ENCODE results near the gene DUS2.
"Not testable (repeated sequence)": the region's sequence is repeated elsewhere in the genome, so short reads cannot be mapped to it uniquely, and the experiment has no call there.

The DUS2 gene

DNA sequence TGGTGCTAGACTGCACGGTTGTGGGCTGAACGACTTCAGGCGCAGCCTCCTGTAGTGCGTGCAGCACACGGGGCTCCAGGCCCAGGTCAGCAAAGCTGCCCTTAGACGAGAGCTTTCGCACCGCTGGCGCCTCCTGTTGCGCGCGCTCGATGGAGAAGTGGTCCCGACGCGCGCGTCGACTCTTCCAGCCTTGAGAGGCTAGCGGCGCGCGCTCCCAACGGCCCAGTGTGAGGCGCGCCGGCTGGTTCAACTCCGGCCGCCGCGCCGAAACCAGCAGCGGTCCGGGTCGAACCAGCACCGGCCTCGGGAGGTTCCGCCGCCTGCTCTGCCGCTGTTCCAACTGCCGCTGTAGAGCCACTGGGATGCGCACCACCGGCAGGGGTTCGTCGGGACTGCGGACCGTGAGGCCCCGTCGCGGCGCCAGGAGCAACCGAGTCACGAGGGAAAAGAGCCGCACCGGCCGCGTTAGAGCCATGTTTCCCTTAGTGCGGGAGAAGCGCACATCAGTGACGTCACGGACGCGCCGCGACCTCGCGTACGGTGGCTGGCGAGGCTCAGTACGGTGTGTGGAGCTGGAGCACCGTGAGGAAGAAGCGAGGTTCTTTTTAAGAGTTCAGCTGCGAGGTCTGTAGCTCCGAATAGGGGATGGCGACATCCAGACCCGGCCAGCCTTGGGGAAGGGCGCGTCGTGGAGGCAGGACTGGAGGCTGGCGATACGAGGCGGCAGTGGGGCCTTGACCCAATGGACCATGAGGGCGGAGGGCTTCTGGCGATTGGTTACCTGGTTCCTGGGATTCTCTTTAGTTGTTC, at the start of gene DUS2, which contains the start of gene DDX28:
TSS of gene DUS2 (plus strand) at position 557 of the 810 bp plus-strand sequence. CDS start 14,740 bp downstream, outside the sequence.
TSS of gene DDX28 (minus strand) at position 505 of the 810 bp plus-strand sequence. CDS start at position 475, 30 bp downstream.
- DNase-seq (ENCODE audit: low spot score), result peak; percentile 95

DNA sequence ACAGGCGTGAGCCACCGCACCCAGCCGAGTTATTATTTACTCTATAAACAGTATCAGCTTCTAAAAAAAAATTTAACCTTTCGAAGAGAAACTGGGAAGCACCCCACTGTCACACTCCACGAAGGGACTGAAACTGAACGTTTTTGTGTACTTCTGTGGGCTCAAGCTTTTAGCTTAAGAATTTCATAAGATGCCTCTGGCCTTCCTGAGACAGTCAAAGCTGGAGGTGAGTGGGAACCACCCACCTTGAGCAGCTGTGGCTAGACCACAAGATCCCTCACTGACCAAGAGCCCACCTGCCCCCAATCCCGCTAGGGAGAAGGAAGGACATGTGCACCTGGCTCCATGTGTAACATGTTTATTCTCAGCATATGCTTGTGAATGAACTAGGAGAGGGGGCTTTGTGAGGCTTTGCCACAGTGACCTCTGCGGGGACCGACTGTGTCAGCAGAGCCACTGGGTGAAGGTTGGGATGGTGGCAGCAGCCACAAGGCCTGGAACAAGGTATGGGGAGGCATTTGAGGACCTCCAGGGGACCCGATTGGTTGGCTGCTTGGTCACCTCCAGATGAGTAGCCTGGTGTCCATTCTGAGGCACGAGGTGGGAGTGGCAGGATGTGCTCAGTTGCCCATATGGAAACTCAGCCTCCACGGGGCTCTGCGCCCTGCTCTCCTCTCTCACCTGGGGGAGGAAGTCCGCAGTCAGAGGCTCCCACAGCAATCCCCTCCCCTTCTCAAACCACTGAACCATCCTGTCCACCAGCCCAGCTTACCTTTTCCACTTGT, 47.6 kb upstream of the DUS2 start:
- no peak for DNase-seq (ENCODE audit: low spot score)

DNA sequence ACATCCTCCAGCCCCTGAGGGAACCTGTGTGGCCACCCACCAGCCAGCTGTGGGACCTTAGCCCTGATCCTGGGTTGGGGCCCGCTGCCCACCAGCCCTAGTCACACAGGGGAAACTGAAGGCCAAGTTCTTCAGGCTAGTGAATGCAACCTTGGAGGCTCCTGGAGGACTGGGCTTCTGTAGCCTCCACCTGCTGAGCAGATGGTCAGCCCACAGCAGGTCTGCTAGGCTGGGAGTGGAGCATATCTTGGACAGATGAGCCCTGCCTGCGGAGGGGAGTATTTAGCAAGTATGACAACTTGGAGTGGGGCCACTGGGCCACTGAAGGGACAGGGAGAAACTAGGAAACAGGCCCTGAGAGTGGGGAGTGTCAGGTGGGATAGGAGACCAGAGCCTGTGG, 46.9 kb upstream of the DUS2 start:
- no peak for DNase-seq (ENCODE audit: low spot score)

DNA sequence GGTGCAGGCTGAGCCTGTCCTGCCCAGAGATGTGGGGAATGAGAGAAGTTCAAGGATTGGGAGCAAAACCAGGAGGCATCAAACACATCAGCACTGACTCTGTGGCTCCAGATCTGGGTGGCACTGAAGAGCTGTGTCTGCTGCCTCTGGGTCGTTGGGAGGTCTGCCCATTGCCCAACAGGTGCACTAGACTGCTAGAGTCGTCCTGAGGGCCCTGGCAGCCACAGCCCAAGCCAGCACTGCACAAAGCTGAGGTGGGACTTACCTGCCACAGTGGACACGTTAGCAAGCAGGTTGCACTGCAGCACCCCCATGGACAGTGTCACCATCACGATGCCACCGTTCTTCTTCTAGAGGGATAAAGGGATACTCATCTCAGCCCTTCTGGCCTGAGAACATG, 46.1 kb upstream of the DUS2 start:
- DNase-seq (ENCODE audit: low spot score), result no peak

DNA sequence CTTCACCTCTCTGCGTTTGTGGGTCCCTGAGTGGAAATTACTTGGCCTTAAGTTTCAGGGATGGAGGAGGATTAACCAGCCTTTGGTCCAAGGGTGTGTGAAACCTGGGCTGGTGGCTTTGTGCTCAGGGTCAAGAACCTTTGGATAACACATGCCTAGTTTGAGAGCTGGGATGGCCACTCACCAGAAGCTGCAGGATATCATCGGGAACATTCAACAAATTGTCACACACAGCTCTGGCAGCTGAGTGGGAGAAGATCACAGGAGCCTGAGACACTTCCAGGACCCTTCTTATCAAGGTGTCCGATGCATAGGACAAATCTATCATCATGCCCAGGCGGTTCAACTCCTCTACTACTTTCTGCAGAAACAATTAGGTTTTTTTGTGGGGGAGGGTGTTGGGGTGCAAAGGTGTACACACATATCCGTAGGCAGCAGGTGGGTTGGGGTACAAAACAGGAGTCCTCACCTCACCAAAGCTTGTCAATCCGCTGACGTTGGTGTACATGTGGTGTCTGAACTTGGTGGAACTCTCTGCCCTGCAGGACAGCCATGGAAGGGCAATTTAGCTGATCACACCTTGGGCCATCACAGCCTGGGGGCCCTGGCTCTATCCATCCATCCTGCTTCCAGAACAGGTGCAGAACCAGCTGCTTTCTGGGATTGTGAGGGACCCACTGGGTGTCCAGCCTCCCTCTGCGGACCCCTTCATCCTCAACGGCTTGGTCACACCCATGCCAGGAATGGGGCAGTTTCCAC, 45.4 kb upstream of the DUS2 start:
- no peak for DNase-seq (ENCODE audit: low spot score)

DNA sequence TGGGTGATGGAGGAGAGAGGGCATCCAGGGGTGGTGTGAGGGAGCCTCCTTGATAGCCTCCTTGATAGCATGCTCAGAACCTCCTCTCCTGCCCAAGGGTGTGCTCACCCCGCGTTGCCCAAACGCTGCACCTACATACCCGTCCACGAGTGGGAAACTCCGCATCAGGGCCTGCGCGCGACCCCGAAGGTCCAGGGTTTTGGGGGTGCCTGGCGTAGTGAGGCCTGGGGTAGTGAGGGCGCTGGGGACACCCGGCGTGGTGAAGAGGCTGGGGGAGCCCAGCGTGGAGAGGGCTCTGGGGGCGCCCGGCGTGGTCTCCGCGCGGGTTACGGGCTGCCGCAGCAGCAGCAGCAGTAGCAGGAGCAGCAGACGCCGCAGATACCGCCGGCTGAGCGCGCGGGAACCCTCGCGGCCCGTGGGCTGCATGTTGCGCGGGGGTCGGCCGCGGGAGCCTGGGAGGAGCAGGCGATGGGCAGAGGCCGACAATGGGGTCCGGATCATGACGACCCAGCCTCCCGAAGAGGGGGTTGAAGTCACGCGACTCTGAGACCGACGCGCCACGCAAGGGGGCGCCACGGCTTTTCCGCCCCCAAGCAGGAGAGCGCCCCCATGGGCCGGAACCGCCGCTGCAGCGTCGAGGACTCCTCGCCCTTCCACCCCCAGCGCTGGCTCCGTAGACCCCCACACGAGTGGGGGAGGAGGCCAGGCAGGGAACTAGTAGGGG, 43.0 kb upstream of the DUS2 start, which contains the start of gene DPEP3:
TSS of gene DPEP3 (minus strand) at position 545 of the 724 bp plus-strand sequence. CDS start at position 426, 119 bp downstream.
- no peak for DNase-seq (ENCODE audit: low spot score)

DNA sequence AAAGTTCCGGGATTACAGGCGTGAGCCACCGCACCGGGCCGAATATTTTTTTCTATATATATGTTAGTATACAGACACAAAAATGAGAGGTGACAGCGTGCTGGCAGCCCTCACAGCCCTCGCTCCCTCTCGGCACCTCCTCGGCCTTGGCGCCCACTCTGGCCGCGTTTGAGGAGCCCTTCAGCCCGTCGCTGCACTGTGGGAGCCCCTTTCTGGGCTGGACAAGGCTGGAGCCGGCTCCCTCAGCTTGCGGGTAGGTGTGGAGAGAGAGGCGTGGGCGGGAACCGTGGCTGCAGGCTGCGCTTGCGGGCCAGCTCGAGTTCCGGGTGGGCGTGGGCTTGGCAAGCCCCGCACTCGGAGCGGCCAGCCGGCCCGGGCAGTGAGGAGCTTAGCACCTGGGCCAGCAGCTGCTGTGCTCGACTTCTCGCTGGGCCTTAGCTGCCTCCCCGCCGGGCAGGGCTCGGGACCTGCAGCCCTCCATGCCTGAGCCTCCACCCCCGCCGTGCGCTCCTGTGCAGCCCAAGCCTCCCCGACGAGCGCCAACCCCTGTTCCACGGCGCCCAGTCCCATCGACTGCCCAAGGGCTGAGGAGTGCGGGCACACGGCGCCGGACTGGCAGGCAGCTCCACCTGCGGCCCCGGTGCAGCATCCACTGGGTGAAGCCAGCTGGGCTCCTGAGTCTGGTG, 40.9 kb upstream of the DUS2 start:
- no peak for DNase-seq (ENCODE audit: low spot score)

DNA sequence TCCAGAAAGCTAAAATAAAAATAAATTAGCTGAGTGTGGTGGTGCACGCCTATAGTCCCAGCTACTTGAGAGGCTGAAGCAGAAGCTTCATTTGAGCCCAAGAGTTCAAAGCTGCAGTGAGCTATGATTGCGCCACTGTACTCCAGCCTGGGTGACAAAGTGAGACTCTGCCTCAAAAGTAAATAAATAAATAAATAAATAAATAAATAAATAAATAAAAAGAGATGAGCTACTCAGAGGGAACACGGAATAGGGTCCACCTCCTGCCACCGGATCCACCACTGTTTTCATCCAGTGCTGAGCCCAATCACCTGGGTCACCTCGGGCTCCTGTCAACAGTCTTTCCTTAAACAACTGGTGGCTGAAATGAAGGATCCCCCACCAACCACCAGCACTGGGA, 36.1 kb upstream of the DUS2 start:
- DNase-seq (ENCODE audit: low spot score), result no peak

DNA sequence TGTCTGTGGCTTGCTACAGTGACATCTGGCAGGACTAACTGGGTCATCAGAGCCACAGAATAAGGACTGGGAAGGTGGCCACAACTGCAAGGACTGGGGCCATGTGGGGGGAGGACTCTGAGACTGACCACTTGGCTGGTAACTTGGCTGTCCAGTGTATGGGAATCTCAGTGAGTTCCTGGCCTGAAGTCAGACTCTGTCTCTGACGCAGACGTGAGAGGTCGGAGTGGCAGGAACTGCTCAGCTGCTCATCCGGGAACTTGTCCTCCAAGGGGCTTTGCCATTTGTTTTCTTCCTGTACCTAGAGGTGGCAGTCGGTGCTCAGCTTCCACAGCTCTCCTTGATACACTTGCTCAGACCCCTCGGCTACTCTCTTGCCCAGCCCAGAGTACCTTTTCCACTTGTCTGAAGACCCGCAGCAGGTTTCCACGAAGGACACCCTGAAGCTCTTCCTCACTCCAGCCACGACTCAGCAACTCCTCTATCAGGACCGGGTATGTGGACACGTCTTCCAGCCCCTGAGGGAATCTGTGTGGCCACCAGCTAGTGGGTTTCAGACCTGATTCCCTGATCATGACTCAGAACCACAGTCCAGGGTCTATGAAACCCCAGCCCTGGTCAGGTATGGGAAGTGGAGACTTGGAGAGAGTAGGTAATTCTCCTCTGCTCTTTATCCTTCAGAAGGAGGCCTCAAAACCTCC, 35.5 kb upstream of the DUS2 start:
- no peak for DNase-seq (ENCODE audit: low spot score)

DNA sequence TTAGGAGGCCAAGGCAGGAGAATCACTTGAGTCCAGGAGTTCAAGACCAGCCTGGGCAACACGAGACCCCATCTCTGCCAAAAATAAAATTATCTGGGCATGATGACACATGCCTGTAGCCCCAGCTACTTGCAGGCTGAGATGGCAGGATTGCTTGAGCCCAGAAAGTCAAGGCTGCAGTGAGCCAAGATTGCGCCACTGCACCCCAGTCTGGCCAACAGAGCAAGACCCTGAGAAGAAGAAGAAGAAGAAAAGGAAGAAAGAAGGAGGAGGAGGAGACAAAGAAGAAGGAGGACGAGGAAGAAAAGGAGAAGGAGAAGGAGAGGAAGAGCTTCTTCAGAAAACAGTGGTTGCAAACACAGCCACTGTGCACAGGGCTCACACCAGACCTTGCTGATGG, 34.4 kb upstream of the DUS2 start:
- DNase-seq (ENCODE audit: low spot score), result no peak

DNA sequence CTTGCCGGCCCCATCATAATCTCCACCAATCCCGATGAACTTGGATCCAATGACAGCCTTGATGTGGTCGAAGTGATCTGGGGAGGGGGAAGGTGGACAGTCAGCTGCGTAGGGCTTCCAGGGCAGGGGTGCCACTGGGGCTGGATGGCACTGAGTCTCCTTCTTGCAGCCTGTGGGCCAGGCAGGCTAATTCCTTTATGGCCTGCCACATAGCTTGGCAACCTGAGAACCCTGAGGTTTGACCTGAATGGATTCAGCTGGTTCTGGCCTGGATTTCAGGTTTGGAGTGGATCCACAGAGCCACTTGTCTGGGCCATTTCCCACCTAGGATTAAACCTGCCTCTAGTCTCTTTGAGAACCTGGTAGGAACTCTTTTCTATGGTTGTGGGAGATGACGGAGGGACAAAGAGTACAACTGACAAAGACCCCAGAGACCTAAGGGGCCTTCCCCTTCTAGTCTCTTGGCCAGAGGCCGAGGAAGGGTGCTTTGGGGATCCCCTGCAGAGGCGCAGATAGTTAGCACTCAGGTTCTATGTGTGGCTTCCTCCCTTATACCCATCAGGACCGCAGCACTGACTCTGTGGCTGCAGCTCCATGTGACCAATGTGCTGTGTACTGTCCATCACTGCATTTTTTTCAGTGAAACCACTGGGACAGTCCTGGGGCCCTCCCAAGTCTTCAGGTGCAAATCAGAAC, 33.6 kb upstream of the DUS2 start:
- no peak for DNase-seq (ENCODE audit: low spot score)

DNA sequence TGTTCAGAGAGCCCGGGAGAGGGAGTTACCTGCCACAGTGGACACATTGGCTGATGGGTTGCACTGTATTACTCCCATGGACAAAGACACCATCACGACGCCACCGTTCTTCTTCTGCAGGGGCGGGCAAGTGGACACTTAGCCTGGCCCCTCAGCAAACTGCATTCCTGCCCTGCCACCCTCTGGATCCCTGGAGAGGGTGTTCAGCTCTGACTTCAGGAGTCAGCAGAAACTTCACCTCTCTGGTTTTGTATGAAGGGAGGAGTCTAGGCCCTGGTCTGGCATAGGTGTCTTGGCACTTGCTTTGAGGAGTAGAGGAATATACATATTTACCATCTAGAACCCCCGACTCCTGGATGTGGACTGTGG, 33.1 kb upstream of the DUS2 start:
- no peak for DNase-seq (ENCODE audit: low spot score)

DNA sequence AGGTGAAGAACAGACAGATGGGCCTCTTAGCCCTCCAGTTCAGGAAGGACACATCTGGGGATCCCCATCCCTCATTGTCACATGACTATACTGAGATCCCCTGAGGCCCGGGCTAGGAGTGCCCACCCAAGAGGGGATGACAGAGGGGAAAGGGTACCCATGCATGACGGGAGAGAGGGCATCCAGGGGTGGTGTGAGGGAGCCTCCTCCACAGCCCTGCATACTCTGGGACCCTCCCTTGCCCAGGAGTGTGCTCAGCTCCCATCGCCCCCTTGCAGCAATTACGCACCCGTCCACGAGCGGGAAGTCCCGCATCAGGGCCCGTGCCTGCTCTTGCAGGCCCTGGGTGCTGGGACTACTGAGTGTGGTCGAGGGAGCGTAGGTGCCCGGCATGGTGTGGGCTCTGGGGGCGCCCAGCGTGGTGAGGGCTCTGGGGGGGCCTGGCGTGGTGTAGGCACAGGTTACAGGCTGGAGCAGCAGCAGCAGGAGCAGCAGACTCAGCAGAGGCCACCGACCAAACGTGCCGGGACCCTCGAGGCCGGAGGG, 30.4 kb upstream of the DUS2 start:
- DNase-seq (ENCODE audit: low spot score), result no peak

DNA sequence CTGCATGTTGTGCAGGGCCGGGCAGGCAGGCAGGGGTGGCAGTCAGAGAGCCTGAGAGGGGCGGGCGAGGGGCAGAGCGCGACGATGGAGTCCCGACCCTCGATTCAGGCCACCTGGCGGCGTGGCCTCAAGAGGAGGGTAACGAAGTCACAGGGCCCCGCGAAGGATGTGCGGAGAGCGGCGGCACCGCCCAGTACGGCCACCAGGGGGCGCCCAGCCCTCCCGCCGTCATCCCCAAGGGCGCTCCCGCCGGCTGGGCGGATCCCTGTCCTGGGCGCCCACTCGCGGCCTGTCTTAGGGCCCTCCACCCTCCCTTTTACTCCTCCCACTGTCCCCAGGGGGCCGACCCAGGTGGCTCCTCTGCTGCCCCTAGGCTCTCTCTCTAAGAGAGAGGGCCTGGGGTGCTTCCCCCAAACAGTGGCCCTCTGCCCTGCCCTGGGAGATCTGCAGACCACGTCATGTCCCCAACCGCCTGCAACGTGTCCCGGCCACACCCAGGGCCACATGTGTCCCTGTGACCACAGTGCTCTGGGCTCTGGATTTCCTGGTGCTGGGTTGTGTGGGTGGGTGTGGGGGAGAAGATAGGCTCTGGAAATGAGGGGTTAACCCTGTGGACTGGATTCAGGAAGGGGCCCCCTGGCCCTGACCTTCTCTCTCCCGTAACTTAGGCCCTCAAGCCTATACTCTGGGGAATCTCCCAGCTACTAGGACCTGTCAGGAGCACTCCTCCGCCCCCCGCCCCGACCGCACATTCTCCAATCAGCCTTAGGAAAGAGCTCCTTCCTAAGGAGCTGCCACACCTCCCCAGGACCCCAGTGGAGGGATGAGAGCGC, 29.7 kb upstream of the DUS2 start:
- peak; percentile 94 for DNase-seq (ENCODE audit: low spot score)

DNA sequence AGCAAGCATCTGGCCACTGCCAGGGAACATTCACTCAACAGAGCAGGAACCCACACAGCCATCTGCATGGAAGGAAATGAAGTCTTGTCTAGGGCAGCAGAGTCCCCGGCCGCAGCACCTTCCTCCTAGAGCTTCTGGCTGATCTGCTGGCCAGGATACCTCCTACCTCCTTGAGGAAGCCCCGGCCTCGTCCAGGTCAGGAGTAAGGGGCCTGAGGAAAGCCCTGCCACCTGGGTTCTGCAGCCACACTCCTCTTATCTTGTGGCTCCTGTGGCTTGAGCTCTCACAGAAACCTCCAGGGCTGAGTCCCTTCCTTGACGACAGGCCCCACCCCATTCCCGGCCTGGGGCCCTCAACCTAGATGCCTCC, 29.1 kb upstream of the DUS2 start:
- not testable (repeated sequence) for DNase-seq (ENCODE audit: low spot score)

DNA sequence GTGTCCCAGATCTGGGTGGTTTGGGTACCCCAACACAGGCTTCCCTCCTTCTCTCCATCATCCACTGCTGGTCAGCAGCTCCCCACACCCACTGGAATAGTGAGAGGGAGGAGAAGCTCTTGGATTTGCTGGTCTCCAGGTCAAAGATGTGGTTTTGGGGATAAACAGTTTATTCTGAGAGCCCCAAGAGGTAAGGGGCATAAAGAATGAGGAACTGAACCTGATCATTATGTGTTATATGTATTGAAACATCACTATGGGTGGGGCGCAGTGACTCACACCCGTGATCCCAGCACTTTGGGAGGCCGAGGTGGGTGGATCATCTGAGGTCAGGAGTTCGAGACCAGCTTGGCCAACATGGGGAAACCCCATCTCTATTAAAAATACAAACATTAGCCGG, 27.7 kb upstream of the DUS2 start:
- no peak for DNase-seq (ENCODE audit: low spot score)

DNA sequence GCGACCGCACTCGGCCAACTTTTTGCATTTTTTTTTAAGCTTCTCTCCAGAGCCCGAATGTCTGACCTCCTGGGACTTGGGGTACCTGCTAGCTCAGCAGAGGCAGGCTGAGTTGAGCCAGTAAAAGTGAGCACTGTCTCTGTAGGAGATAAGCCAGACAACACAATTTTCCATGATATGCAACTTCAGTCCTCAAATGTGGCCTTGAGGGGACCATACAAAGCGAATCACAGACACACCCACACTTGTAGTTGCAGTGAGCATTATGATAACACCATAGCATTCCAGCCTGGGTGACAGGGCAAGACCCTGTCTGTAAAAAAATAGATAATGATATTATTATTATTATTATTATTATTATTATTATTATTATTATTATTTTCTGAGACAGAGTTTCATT, 26.4 kb upstream of the DUS2 start:
- no peak for DNase-seq (ENCODE audit: low spot score)

DNA sequence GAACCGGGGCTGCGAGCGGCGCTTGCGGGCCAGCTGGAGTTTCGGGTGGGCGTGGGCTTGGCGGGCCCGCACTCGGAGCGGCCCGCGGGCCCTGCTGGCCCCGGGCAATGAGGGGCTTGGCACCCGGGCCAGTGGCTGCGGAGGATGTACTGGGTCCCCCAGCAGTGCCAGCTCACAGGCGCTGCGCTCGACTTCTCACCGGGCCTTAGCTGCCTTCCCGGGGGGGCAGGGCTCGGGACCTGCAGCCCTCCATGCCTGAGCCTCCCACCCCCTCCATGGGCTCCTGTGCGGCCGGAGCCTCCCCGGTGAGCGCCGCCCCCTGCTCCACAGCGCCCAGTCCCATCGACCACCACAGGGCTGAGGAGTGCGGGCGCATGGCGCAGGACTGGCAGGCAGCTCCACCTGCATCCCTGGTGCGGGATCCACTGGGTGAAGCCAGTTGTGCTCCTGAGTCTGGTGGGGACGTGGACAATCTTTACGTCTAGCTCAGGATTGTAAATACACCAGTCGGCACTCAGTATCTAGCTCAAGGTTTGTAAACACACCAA, 24.8 kb upstream of the DUS2 start:
- DNase-seq (ENCODE audit: low spot score), result not testable (repeated sequence)

Data from AG20443 (cell line).